H1 (cell line): ENCODE data around the gene TIMELESS. TPM values are rescaled to one million over a fixed set of nuclear protein-coding genes. Genes with fewer than 3 reads are reported as not detected.

Experiments
- BACH1 ChIP-seq: IDR thresholded peaks from 2 replicates; pipeline ENCODE4 v1.6.1; 2012; ENCODE audit warnings: low read length, improper control_type of control experiment
- NRF1 ChIP-seq: IDR thresholded peaks from 2 replicates; pipeline ENCODE4 v1.6.1; 2011; ENCODE audit warnings: mild to moderate bottlenecking, low read depth, low read length, improper control_type of control experiment
- polyA plus RNA-seq, 7 experiments: library from polyadenylated mRNA; depleted of rRNA in 3 of 7; stranded (reverse) in 5 of 7; unstranded in 2 of 7; fragments of >200 nt in 5 of 7; fragments of 200-250 nt in 2 of 7; gene quantifications; 1 replicate in 5 of 7; 2 replicates in 1 of 7; 4 replicates in 1 of 7; pipeline versions ENCODE4 v1.2.1 to v1.2.3, GENCODE V29; 2011 to 2013; ENCODE audit warnings: missing spikeins in 2 of 7, mixed read lengths in 2 of 7
- total RNA-seq: library from RNA; stranded (reverse); fragmentation: NEBNext Ultra II Directional; extraction: Animal tissue kit (Norgen Biotek cat#: 25700); gene quantifications from 2 replicates; pipeline ENCODE4 v1.2.1, GENCODE V29; 2021
- TF ChIP-seq, protein P1 (sequence below): fragments of 300-600 bp; sonication (generic); IDR thresholded peaks from 2 replicates; pipeline ENCODE4 v1.7.1; 2012; ENCODE audit warnings: low read length, moderate library complexity, mild to moderate bottlenecking, inconsistent platforms; ENCODE audit not compliant: insufficient replicate concordance

Gene TIMELESS
- total and polyA plus RNA-seq, 2 of the 8 experiments (the other 6 are each of a cell fraction or from before 2014, with no cell fraction given), result 17.1 to 86.7 TPM

DNA sequence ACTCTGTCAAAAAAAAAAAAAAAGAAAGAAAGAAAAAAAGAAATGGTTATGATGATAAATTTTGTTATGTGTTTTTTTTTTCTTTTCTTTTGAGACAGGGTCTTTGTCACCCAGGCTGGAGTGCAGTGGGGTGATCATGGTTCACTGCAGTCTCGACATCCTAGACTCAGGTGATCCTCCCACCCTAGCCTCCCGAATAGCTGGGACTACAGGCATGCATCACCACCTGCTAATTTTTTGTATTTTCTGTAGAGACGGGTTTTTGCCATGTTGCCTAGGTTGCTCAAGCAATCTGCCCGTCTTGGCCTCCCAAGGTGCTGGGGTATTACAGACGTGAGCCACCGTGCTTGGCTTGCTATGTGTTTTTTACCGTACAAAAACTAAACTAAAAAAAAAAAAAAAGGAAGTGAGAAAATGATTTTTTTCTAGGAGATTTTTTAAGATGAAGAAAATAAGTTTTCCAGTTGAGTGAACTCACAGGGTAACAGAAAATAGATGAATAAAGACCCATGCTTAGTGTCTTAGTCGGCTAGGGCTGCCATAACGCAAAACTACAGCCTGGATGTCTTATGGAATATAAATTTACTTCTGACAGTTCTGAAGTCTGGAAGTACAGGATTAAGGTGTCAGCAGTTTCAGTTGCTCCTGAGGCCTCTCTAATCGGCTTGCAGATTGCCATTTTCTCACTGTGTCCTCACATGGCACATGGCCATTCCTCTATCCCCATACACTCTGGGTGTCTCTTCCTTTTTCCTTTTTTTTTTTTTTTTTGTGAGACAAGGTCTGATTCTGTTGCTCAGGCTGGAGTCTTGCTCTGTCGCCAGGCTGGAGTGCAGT lies 73.4 kb downstream of the TIMELESS start (continued):
- TF ChIP-seq, protein P1, sequence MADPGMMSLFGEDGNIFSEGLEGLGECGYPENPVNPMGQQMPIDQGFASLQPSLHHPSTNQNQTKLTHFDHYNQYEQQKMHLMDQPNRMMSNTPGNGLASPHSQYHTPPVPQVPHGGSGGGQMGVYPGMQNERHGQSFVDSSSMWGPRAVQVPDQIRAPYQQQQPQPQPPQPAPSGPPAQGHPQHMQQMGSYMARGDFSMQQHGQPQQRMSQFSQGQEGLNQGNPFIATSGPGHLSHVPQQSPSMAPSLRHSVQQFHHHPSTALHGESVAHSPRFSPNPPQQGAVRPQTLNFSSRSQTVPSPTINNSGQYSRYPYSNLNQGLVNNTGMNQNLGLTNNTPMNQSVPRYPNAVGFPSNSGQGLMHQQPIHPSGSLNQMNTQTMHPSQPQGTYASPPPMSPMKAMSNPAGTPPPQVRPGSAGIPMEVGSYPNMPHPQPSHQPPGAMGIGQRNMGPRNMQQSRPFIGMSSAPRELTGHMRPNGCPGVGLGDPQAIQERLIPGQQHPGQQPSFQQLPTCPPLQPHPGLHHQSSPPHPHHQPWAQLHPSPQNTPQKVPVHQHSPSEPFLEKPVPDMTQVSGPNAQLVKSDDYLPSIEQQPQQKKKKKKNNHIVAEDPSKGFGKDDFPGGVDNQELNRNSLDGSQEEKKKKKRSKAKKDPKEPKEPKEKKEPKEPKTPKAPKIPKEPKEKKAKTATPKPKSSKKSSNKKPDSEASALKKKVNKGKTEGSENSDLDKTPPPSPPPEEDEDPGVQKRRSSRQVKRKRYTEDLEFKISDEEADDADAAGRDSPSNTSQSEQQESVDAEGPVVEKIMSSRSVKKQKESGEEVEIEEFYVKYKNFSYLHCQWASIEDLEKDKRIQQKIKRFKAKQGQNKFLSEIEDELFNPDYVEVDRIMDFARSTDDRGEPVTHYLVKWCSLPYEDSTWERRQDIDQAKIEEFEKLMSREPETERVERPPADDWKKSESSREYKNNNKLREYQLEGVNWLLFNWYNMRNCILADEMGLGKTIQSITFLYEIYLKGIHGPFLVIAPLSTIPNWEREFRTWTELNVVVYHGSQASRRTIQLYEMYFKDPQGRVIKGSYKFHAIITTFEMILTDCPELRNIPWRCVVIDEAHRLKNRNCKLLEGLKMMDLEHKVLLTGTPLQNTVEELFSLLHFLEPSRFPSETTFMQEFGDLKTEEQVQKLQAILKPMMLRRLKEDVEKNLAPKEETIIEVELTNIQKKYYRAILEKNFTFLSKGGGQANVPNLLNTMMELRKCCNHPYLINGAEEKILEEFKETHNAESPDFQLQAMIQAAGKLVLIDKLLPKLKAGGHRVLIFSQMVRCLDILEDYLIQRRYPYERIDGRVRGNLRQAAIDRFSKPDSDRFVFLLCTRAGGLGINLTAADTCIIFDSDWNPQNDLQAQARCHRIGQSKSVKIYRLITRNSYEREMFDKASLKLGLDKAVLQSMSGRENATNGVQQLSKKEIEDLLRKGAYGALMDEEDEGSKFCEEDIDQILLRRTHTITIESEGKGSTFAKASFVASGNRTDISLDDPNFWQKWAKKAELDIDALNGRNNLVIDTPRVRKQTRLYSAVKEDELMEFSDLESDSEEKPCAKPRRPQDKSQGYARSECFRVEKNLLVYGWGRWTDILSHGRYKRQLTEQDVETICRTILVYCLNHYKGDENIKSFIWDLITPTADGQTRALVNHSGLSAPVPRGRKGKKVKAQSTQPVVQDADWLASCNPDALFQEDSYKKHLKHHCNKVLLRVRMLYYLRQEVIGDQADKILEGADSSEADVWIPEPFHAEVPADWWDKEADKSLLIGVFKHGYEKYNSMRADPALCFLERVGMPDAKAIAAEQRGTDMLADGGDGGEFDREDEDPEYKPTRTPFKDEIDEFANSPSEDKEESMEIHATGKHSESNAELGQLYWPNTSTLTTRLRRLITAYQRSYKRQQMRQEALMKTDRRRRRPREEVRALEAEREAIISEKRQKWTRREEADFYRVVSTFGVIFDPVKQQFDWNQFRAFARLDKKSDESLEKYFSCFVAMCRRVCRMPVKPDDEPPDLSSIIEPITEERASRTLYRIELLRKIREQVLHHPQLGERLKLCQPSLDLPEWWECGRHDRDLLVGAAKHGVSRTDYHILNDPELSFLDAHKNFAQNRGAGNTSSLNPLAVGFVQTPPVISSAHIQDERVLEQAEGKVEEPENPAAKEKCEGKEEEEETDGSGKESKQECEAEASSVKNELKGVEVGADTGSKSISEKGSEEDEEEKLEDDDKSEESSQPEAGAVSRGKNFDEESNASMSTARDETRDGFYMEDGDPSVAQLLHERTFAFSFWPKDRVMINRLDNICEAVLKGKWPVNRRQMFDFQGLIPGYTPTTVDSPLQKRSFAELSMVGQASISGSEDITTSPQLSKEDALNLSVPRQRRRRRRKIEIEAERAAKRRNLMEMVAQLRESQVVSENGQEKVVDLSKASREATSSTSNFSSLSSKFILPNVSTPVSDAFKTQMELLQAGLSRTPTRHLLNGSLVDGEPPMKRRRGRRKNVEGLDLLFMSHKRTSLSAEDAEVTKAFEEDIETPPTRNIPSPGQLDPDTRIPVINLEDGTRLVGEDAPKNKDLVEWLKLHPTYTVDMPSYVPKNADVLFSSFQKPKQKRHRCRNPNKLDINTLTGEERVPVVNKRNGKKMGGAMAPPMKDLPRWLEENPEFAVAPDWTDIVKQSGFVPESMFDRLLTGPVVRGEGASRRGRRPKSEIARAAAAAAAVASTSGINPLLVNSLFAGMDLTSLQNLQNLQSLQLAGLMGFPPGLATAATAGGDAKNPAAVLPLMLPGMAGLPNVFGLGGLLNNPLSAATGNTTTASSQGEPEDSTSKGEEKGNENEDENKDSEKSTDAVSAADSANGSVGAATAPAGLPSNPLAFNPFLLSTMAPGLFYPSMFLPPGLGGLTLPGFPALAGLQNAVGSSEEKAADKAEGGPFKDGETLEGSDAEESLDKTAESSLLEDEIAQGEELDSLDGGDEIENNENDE, result no peak
- TF ChIP-seq BACH1, result no peak
- no peak for TF ChIP-seq NRF1
